HG02981 (cell line): ENCODE measurements around the gene NFKB2.

Source experiments
- ATAC-seq: cut with Tn5 transposase; IDR thresholded peaks from one replicate; pipeline ENCODE4 v1.9.1; 2021; ENCODE audit warnings: mild to moderate bottlenecking, moderate library complexity; ENCODE audit not compliant: unreplicated experiment

Gene NFKB2

DNA sequence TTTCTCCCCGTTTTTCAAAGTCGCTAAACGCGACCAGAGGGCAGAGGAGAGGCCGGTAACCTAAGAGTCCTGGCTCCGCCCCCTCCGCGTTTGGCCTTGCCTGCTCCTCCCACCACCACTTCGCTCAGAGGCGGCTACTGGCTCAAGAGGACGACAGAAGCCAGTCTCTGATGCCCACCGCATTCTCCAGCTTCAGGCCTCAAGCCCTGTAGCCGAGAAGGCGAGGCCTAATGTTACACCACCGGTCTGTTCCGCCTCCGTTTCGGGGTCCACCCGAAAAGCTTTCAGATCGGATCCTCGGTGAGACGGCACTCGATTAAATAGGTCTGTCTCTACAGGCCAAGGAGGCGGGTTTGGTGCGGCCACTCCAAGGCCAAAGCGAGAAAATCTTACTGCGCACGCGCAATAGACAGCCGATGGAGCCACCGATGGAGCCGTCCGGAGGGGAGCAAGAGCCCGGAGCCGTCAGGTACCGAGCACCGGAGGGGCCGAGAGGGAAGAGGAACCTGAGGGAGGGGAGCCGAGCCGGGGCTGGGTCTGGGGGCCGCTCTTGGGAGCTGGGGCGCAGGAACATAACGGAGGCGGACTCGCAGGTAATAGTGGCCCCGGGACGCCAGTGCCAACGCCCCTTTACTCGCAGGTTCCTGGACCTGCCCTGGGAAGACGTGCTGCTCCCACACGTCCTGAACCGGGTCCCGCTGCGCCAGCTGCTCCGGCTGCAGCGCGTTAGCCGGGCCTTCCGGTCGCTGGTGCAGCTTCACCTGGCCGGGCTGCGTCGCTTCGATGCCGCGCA lies 25.4 kb downstream of the NFKB2 start, which contains the start of gene FBXL15:
Gene FBXL15 (plus strand): TSS at position 123 of the 793 bp plus-strand sequence. CDS start 294 bp downstream, at position 417.
- ATAC-seq: peak; percentile 65

DNA sequence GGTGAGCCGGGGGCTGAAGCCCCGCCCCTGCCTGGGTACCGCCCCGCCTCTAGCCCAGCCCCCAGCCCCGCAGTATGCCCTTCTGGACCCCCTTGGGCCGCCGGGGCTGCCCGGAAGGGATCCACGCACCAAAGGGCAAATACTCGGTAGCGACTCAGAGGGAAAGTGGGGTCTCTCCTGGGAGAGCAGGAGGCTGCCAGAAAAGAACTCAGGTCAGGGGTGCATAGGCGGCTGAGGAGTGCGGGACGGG lies 25.9 kb downstream of the NFKB2 start:
- no peak for ATAC-seq

DNA sequence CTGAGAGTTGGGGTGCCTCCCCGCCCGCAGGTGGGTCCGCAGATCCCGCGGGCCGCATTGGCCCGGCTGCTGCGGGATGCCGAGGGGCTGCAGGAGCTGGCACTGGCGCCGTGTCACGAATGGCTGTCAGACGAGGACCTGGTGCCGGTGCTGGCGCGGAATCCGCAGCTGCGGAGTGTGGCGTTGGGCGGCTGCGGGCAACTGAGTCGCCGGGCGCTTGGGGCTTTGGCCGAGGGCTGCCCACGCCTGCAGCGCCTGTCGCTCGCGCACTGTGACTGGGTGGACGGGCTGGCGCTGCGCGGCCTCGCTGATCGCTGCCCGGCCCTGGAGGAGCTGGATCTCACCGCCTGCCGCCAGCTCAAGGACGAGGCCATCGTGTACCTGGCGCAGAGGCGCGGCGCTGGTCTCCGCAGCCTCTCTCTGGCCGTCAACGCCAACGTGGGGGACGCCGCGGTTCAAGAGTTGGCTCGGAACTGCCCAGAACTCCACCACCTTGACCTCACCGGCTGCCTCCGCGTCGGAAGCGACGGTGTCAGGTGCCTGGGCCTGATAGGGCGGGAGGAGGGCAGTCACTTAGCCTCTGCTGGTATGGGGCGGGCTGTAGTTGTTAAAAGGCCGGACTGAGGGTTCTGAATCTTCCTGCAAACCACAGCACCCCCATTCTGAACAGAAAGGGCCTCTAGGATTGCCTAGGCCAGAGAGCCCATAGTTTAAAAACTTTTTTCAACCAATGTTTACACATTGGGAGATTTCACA lies 26.4 kb downstream of the NFKB2 start:
- no peak for ATAC-seq

GRCh38 chr10:102422545-102423129 lies 27.1 kb downstream of the NFKB2 start:
- no peak for ATAC-seq

DNA sequence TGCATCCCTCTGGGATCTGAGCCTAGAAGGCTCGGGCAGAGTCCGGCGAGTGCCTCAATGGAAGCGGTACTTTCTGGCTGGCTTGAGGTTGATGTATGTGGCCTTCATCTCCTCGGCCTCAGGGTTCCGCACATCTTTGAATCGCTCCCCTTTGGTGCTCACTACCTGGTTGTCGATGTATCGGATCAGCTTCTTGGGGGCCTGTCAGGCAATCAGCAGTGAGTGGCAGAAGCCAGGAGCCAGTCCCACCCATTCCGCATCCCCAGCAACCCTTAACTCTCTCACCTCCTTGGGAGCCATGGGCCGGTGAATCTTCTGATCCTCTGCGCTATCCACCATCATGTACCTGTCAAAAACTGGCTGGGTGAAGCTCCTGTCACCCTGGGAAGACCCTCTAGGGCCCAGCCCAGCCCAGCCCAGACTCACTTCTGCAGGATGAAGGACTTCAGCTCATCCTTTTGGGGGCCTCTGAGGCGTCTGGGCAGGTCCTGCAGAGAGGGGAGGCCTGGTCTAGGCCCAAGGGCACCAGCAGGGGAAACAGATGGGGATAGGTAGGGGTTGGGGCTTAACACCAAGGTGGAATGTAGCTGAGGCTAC lies 28.0 kb downstream of the NFKB2 start:
- no peak for ATAC-seq

GRCh38 chr10:102424145-102424544 lies 28.6 kb downstream of the NFKB2 start:
- no peak for ATAC-seq

DNA sequence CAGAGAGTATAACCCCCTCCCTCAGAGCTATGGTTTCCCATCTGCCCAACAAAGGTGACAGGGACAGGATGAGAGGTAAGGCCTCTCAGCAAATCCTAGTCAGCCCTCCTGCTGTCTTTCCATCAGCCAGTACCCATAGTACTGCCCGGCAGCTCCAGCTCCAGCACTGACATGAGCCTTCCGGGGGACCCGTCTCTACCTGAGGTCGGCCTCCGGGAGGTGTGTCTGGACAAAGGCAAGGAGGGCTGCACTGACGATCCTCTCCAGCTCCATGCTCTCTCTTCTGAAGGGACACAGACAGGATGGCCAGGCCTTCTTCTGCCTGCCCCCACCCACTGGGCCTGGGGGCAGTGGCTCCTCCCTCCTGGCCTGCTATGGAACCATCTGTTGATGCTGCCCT lies 29.4 kb downstream of the NFKB2 start:
- no peak for ATAC-seq

- no peak for ATAC-seq
Observed at GRCh38 chr10:102425444-102425843, 29.9 kb downstream of the NFKB2 start.

DNA sequence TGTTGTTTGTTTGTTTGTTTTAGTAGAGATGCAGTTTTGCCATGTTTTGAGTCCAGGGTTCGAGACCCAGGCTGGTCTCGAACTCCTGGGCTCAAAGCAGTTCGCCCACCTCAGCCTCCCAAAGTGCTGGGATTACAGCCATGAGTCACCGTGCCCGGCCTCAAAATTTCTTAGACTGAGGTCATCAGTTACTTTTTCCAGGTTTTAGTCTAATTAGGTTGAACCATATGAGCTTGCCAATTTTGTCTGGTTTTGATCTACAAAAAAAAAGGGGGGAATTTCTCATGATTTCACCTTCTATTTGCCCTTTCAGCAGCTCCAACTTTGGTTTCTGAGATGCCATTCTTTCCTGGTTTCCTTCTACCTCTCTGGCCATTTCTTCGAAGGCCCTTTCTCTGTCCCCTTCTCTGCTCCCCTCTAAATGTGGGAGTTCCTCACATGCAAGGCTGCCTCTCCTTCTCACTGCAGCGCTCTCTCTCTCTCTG lies 31.3 kb downstream of the NFKB2 start:
- ATAC-seq: no peak

DNA sequence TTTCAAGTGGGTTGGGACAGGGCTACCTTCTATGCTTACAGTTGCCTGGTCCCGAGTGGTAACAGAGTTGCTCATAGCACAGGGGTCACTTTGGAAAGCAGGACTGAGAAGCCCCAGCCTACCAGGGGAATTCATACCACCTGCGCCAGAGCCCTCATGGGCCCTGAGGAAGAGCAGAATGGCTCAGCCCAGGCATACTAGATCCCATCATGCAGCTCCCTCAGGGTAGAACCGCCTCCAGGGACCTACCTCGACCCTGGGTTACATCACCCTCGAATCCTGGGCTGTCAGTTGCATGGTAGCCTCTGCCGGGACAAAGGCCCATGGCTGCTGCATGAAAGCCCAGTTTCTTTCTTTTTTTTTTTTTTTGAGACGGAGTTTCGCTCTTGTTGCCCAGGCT lies 34.0 kb downstream of the NFKB2 start:
- no peak for ATAC-seq

DNA sequence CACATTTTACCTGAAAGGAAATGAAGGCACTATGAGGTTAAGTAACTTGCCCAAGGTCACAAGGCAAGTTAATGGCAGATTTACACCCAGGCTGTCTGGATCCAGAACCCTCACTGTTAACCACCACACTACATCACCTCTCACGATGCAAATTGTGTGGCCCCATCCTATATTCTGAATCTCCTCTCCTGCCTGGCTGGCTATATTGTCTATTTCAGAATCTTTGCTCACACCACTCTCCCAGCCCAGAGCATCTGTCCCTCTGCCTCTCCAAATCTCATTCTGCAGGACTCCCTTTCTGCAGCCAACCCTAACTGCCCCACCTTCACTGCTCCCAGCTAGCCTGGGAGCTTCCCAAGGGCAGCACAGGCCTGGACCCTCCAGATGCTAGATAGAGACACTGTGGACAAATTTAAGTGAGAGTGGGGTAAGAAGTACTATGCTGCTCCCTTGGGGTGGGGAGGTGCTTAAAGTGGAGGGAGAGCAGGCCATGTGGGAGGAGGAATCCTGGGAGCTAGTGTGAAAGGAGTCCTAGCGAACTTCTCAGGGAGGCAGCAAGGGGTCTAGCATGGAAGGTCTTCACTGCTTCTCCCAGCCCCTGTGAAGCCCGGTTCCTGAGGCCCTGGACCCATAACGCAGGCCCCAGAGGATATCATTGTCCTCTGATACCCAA lies 36.1 kb downstream of the NFKB2 start:
- ATAC-seq: no peak

DNA sequence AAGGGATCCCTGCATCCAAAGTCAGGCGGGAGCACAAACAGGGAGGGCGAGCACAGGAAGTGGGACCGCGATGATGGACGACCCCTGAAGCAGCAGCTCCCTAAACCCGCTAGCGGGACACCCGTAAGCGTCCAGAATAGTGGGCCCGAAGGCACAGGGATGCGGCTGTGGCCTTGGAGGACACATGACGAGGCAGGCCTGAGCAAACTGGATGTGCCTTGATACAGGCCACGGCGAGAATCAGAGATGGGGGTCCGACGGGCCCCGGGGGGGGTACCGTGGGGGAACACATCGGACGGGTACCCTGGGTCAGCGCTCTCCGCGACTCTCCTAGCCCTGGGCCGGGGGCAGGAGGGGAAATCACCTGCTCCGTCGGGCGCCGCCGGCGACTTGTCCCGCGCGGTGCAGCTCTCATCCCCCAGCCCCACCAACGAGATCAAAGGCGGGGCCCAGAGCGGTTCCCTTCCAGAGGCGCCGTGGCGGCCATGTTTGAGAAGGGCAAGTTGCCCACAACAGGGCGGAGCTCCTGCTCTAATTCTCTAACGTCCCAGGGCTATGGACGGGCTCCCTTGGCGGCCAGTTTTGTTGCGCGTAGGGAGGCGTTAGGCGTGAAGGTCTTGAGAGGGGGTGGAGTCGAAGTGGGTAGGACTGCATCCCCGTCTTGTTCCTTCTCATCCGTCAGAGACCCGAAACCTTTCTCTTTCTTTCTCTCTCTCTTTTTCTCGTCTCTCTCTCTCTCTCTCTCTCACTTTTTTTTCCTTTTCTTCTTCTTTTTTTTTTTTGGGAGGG lies 36.9 kb downstream of the NFKB2 start, which contains the start of gene CUEDC2:
Gene CUEDC2 (minus strand): TSS at position 413 of the 789 bp plus-strand sequence. CDS start 7,386 bp downstream, outside the sequence.
- ATAC-seq: peak; percentile 90

DNA sequence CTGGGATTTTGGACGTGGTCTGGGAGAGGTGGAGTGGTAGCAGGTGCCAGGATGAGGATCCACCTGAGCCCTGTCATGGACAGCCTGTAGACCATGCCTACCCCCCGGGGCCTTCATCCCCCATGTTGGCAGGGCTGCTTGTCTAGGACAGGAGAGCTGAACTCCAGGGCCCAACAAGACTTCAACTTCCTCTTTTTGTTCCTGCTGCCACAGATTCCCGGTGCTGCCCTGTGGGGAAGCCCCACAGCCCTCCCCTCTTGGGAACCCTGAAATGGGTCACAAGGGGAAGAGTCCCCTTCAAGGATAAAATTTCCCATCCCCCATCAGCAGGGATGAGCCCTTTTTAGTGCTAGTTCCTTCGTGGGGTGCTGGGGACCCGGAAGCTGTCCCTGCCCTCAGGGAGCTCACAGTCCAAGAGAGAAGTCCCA lies 38.1 kb downstream of the NFKB2 start:
- ATAC-seq: no peak

- ATAC-seq: no peak
Observed at GRCh38 chr10:102434394-102435132, 39.1 kb downstream of the NFKB2 start.

DNA sequence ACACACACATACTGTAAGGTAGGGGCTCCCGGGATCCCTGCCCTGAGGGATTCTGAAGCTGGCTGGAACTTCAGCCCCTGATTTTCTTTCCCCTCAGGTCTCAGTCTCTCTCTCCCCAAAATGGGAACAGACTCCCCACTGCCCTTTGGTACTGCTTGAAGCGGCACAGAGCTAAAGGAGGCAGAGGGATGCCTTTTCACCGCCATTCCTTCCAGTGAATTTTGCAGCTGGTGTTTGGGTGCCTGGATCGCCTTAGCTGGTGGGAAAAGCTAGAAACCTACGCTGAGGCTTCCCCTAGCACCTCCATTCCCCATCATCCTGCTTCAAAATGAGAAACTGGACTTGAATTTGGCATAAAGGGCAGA lies 39.6 kb downstream of the NFKB2 start:
- ATAC-seq: no peak

- ATAC-seq: no peak
Observed at GRCh38 chr10:102435529-102436233, 40.2 kb downstream of the NFKB2 start.

DNA sequence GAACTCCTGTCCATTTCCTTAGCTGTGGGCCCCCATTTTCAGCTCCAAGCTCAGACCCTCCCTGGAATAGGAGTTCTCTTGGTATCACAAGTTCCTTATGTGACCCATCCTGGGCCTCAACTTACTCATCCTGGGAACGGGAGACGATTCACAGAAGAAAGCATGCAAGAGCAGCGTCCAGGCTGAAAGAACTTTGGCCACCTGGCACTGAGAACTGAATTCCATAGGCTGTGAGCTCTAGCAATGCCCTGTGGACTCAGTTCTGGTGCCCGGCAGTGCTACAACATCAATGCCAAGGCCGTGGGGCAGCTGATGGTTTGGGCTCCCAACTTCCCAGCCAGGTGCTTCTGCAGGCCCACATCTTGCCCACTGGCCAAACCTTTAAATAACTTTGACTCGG lies 40.8 kb downstream of the NFKB2 start:
- no peak for ATAC-seq

DNA sequence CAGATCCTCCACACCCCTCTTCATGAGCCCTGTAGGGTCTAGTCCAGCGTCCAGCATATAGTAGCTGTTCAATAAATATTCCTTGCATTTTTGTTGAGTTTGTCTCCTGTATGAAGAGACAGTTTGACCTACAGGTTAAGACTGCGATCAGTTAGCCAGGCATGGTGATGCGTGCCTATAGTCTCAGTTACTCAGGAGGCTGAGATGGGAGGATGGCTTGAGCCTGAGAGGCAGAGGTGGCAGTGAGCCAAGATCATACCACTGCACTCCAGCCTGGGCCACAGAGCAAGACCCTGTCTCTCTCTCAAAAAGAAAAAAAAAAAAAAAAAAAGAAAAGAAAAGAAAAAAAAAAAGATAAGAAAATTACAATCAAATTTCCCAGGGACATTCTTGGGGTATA lies 42.0 kb downstream of the NFKB2 start:
- no peak for ATAC-seq

GRCh38 chr10:102438374-102438773 lies 42.9 kb downstream of the NFKB2 start:
- ATAC-seq: no peak
